MM.1S (cell line): ENCODE data around the gene IFI44L.

Experiments
- DNase-seq: peaks from one replicate; pipeline ENCODE4 v3.0.0-alpha.2; 2015
- H2AFZ ChIP-seq: fragments of 300-600 bp; sonication (generic); 2 replicates; pipeline ENCODE4 v1.6.0; 2016; ENCODE audit warnings: antibody characterized with exemption, low read length
- H3F3A ChIP-seq: fragments of 300-600 bp; sonication (generic); 2 replicates; pipeline ENCODE4 v1.6.1; 2016; ENCODE audit warnings: mild to moderate bottlenecking, antibody characterized with exemption, low read length, moderate library complexity, mixed read lengths; ENCODE audit not compliant: insufficient read depth
- H3K27ac ChIP-seq: fragments of 300-600 bp; sonication (generic); 2 replicates; pipeline ENCODE4 v1.5.1; 2016; ENCODE audit warnings: mild to moderate bottlenecking, low read length
- H3K27me3 ChIP-seq: fragments of 300-600 bp; sonication (generic); replicated peaks from 2 replicates; pipeline ENCODE4 v1.6.0; 2016; ENCODE audit warnings: low read length; ENCODE audit not compliant: insufficient read depth
- H3K36me3 ChIP-seq: fragments of 300-600 bp; sonication (generic); replicated peaks from 2 replicates; pipeline ENCODE4 v1.6.1; 2016; ENCODE audit warnings: mild to moderate bottlenecking, low read length, mixed read lengths; ENCODE audit not compliant: insufficient read depth
- H3K4me1 ChIP-seq: fragments of 300-600 bp; sonication (generic); 2 replicates; pipeline ENCODE4 v1.6.1; 2016; ENCODE audit warnings: low read length, mixed read lengths
- H3K4me2 ChIP-seq: fragments of 300-600 bp; sonication (generic); 2 replicates; pipeline ENCODE4 v1.6.0; 2016; ENCODE audit warnings: low read depth, low read length
- H3K4me3 ChIP-seq: fragments of 300-600 bp; sonication (generic); 2 replicates; pipeline ENCODE4 v1.5.1; 2016; ENCODE audit warnings: low read length, mixed read lengths
- H3K79me2 ChIP-seq: fragments of 300-600 bp; sonication (generic); 2 replicates; pipeline ENCODE4 v1.6.1; 2016; ENCODE audit warnings: mixed run types, low read length, mixed read lengths
- H3K9ac ChIP-seq: fragments of 300-600 bp; sonication (generic); 2 replicates; pipeline ENCODE4 v1.6.1; 2016; ENCODE audit warnings: low read length, mixed read lengths
- H3K9me2 ChIP-seq: fragments of 300-600 bp; sonication (generic); replicated peaks from 2 replicates; pipeline ENCODE4 v1.6.1; 2016; ENCODE audit warnings: mild to moderate bottlenecking, low read length, mixed read lengths; ENCODE audit not compliant: insufficient read depth
- H3K9me3 ChIP-seq: fragments of 300-600 bp; sonication (generic); replicated peaks from 2 replicates; pipeline ENCODE4 v1.6.1; 2016; ENCODE audit warnings: mild to moderate bottlenecking, low read length, mixed read lengths; ENCODE audit not compliant: insufficient read depth
- H4K20me1 ChIP-seq: fragments of 300-600 bp; sonication (generic); 2 replicates; pipeline ENCODE4 v1.6.1; 2016; ENCODE audit warnings: mild to moderate bottlenecking, low read length, moderate library complexity, mixed read lengths; ENCODE audit not compliant: insufficient read depth
- CTCF ChIP-seq: fragments of 300-600 bp; sonication (generic); IDR thresholded peaks from 2 replicates; pipeline ENCODE4 v1.5.1; 2016; ENCODE audit warnings: antibody characterized with exemption, low read length, mixed read lengths
- EZH2 ChIP-seq: fragments of 300-600 bp; sonication (generic); optimal IDR thresholded peaks from 2 replicates; pipeline ENCODE3; 2017; ENCODE audit warnings: low read depth, mild to moderate bottlenecking, antibody characterized with exemption, low read length, mixed read lengths
- EZH2phosphoT487 ChIP-seq: fragments of 300-600 bp; sonication (generic); IDR thresholded peaks from 2 replicates; pipeline ENCODE4 v1.6.1; 2018; ENCODE audit warnings: antibody characterized with exemption, low read length

Gene IFI44L

GRCh38 chr1:78619803-78620579, at the start of gene IFI44L:
Gene IFI44L, plus strand, starts transcription at chr1:78620448. Its CDS starts 7,468 bp downstream, at chr1:78627916.
- no peaks in the 10 kb centered on the region; the same call in 1 of the 2 replicates for H4K20me1 ChIP-seq
- H3K9ac ChIP-seq, result no peak within 1 kb of the TSS
- H3K36me3 ChIP-seq, result no peaks in the 10 kb centered on the region
- no peak within 1 kb of the TSS for H3K27ac ChIP-seq
- no peaks in the 10 kb centered on the region for H3K9me3 ChIP-seq
- H3F3A ChIP-seq, result peaks cover 15% of the 10 kb centered on the region
- no peak within 1 kb of the TSS for H3K4me3 ChIP-seq
- no peak within 1 kb of the TSS for H2AFZ ChIP-seq
- TF ChIP-seq EZH2phosphoT487 (no peak), EZH2 (no peak), CTCF (no peak)
- H3K4me2 ChIP-seq, result peak within 1 kb of the TSS; percentile 52
- H3K79me2 ChIP-seq, result no peaks in the 10 kb centered on the region
- H3K27me3 ChIP-seq, result peaks cover 57% of the 10 kb centered on the region
- no peaks in the 10 kb centered on the region for H3K9me2 ChIP-seq
- peak; percentile 87 for DNase-seq
- peaks cover 16% of the 10 kb centered on the region for H3K4me1 ChIP-seq

- no peak overlapping the region for H3K4me2 ChIP-seq
Measured at GRCh38 chr1:78570539-78570938, 49.7 kb upstream of the IFI44L start.

GRCh38 chr1:78577257-78578100, 42.8 kb upstream of the IFI44L start:
- no peak for DNase-seq
- H3K79me2 ChIP-seq, result no peaks in the 10 kb centered on the region
- H3K9ac ChIP-seq, result no peak overlapping the region
- H3K9me3 ChIP-seq, result no peaks in the 10 kb centered on the region
- no peak for TF ChIP-seq CTCF
- TF ChIP-seq EZH2phosphoT487, result no peak
- no peak for TF ChIP-seq EZH2
- H2AFZ ChIP-seq, result no peak overlapping the region
- no peaks in the 10 kb centered on the region for H3K36me3 ChIP-seq
- H4K20me1 ChIP-seq, result no peaks in the 10 kb centered on the region
- no peaks in the 10 kb centered on the region for H3K27me3 ChIP-seq
- no peak overlapping the region for H3K4me2 ChIP-seq
- H3K27ac ChIP-seq, result no peak overlapping the region
- H3K4me1 ChIP-seq, result no peaks in the 10 kb centered on the region
- H3F3A ChIP-seq, result no peaks in the 10 kb centered on the region
- H3K4me3 ChIP-seq, result no peak overlapping the region
- no peaks in the 10 kb centered on the region for H3K9me2 ChIP-seq

More at GRCh38 chr1:78570539-78570938, 49.7 kb upstream of the IFI44L start:
- Histone ChIP-seq H2AFZ (no peak overlapping the region), H3K4me1 (no peaks in the 10 kb centered on the region), H3K4me3 (no peak overlapping the region), H3F3A (no peaks in the 10 kb centered on the region), H3K9ac (no peak overlapping the region), H3K79me2 (no peaks in the 10 kb centered on the region), H3K36me3 (no peaks in the 10 kb centered on the region), H4K20me1 (no peaks in the 10 kb centered on the region), H3K9me3 (no peaks in the 10 kb centered on the region), H3K27ac (no peak overlapping the region), H3K9me2 (no peaks in the 10 kb centered on the region), H3K27me3 (no peaks in the 10 kb centered on the region)
- DNase-seq, result no peak
- TF ChIP-seq EZH2phosphoT487 (no peak), EZH2 (no peak), CTCF (no peak; the same call in 1 of the 2 replicates)
